Ovary (tissue), 3 donors: ENCODE data around the gene LSMEM2.

Source experiments
- EP300 ChIP-seq: sonication (generic); formaldehyde crosslinking; IDR thresholded peaks from one replicate; pipeline ENCODE4 v1.6.1; 2017; ENCODE audit warnings: antibody characterized with exemption
- POLR2A ChIP-seq: fragments of 450-650 bp; IDR thresholded peaks from one replicate; pipeline ENCODE4 v1.6.1; 2017; ENCODE audit warnings: antibody characterized with exemption, mild to moderate bottlenecking, moderate library complexity
- TF ChIP-seq, protein P1 (sequence below), 3 donors: fragments of 450-650 bp in 2 of 3; fragments of 200-600 bp in 1 of 3; IDR thresholded peaks; one replicate each; pipeline versions ENCODE4 v1.5.1 to v1.8.0; 2016 to 2022; ENCODE audit warnings: antibody characterized with exemption in 3 of 3, mild to moderate bottlenecking in 1 of 3
- donor health status: DM: no; HTN: no; CAD: no.

DNA sequence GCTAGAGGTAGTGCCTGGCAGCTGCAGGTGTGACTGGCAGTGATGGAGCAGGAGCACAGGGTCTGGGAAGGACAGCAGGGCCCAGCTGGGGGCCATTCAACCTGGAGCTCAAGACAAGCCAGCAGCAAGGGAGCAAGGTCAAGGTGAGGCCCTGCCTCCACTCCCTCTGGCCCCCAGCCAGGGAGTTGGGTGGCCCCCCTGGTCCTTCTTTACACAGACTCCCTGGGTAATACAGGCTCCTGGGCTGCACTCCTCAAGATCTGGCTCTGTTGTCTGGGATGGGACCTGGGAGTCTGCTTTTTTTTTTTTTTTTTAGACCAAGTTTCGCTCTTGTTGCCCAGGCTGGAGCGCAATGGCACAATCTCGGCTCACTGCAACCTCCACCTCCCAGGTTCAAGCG lies 28.4 kb upstream of the LSMEM2 start:
- TF ChIP-seq, protein P1, sequence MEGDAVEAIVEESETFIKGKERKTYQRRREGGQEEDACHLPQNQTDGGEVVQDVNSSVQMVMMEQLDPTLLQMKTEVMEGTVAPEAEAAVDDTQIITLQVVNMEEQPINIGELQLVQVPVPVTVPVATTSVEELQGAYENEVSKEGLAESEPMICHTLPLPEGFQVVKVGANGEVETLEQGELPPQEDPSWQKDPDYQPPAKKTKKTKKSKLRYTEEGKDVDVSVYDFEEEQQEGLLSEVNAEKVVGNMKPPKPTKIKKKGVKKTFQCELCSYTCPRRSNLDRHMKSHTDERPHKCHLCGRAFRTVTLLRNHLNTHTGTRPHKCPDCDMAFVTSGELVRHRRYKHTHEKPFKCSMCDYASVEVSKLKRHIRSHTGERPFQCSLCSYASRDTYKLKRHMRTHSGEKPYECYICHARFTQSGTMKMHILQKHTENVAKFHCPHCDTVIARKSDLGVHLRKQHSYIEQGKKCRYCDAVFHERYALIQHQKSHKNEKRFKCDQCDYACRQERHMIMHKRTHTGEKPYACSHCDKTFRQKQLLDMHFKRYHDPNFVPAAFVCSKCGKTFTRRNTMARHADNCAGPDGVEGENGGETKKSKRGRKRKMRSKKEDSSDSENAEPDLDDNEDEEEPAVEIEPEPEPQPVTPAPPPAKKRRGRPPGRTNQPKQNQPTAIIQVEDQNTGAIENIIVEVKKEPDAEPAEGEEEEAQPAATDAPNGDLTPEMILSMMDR (IDR thresholded peaks at IDR 0.05): no peak
- TF ChIP-seq POLR2A (no peak), EP300 (no peak)
